Subcutaneous preadipocyte (primary cell): ENCODE data around the gene SPTLC2. TPM values are rescaled to one million over a fixed set of nuclear protein-coding genes. Genes with fewer than 3 reads are reported as not detected.

Experiments used
- small RNA-seq: library from RNA; depleted of rRNA; stranded (forward); fragments of <200 nt; gene quantifications from one replicate; pipeline ENCODE3, GENCODE V24; 2012
- total RNA-seq: library from RNA; depleted of rRNA; stranded (reverse); fragments of >200 nt; gene quantifications from 2 replicates; pipeline ENCODE4 v1.2.3, GENCODE V29; 2012

The SPTLC2 gene
- total RNA-seq: 22.8 and 30.5 TPM in 2 replicates

GRCh38 chr14:77616454-77617229, at the start of gene SPTLC2:
SPTLC2 (minus strand) TSS chr14:77616637; CDS start chr14:77616579, 58 bp downstream.

GRCh38 chr14:77498120-77498979, 118.1 kb downstream of the SPTLC2 start, which contains the start of gene ISM2:
ISM2 (minus strand) TSS chr14:77498816; CDS start chr14:77498793, 23 bp downstream.

GRCh38 chr14:77457522-77458248, 158.8 kb downstream of the SPTLC2 start, which contains the start of the genes AHSA1 and VIPAS39:
AHSA1 (plus strand) TSS chr14:77458093; CDS start chr14:77458190, 97 bp downstream.
VIPAS39 (minus strand) TSS chr14:77457601; CDS start chr14:77454102, 3,499 bp downstream.

Small RNA genes within 50 kb of the gene (small RNA-seq; reads per million reads assigned to genes)
- gene COX6CP11 (not detected), gene RF00404 (not detected), gene RN7SL587P (not detected)

Other genes with a start within 250 kb of the SPTLC2 start
- 9.2 and 13.7 TPM in 2 replicates for gene TMED8, start 239.5 kb downstream of the SPTLC2 start, total RNA-seq
- gene SAMD15, start 239.3 kb downstream of the SPTLC2 start, total RNA-seq: 2.2 and 5.1 TPM in 2 replicates
- gene NOXRED1, start 193.1 kb downstream of the SPTLC2 start, total RNA-seq: 0.20 and 0.37 TPM in 2 replicates
- 26.5 and 30.5 TPM in 2 replicates for gene VIPAS39, start 159.0 kb downstream of the SPTLC2 start, total RNA-seq
- gene AHSA1, start 158.5 kb downstream of the SPTLC2 start, total RNA-seq: 80.3 and 81.9 TPM in 2 replicates
- gene ISM2, start 117.8 kb downstream of the SPTLC2 start, total RNA-seq: not detected in 2 replicates
- gene ALKBH1, start 91.4 kb upstream of the SPTLC2 start, total RNA-seq: 10.7 and 10.9 TPM in 2 replicates
- 110 and 132 TPM in 2 replicates for gene SLIRP, start 91.5 kb upstream of the SPTLC2 start, total RNA-seq
- gene SNW1, start 144.5 kb upstream of the SPTLC2 start, total RNA-seq: 58.6 and 62.8 TPM in 2 replicates
- 3.5 and 7.0 TPM in 2 replicates for gene ADCK1, start 183.5 kb upstream of the SPTLC2 start, total RNA-seq